GM23338 (cell line): ENCODE results near the gene ZGPAT.

Experiments used
- CTCF ChIP-seq, 2 experiments: fragments of 200-600 bp in 1 of 2; sonication (generic) in 1 of 2; conservative IDR thresholded peaks; 2 replicates each; pipeline versions ENCODE4 v1.5.1 to v1.6.1; 2016 to 2017; ENCODE audit warnings: antibody characterized with exemption in 2 of 2, low read depth in 2 of 2, mild to moderate bottlenecking in 2 of 2, moderate library complexity in 1 of 2
- EZH2 ChIP-seq: fragments of 200-600 bp; sonication (generic); IDR thresholded peaks from one replicate; pipeline ENCODE4 v1.8.0; 2017; ENCODE audit warnings: antibody characterized with exemption, mild to moderate bottlenecking, low read depth; ENCODE audit not compliant: unreplicated experiment
- EZH2phosphoT487 ChIP-seq: fragments of 200-600 bp; sonication (generic); IDR thresholded peaks from one replicate; pipeline ENCODE4 v1.8.1; 2018; ENCODE audit warnings: antibody characterized with exemption; ENCODE audit not compliant: unreplicated experiment
- JUNB ChIP-seq: IDR thresholded peaks from one replicate; pipeline ENCODE4 v1.6.1; 2016; ENCODE audit warnings: antibody characterized with exemption; ENCODE audit not compliant: unreplicated experiment
- POLR2AphosphoS5 ChIP-seq: IDR thresholded peaks from 2 replicates; pipeline ENCODE4 v1.6.1; 2016; ENCODE audit warnings: antibody characterized with exemption, low read depth
- REST ChIP-seq: IDR thresholded peaks from one replicate; pipeline ENCODE4 v1.6.1; 2018; ENCODE audit warnings: antibody characterized with exemption; ENCODE audit not compliant: unreplicated experiment
- ZNF114 ChIP-seq: fragments of 250-450 bp; sonication (Bioruptor Pico); IDR thresholded peaks from 2 replicates; pipeline ENCODE4 v1.5.0; 2020; ENCODE audit warnings: mild to moderate bottlenecking, moderate library complexity
- ZNF462 ChIP-seq: fragments of 250-450 bp; sonication (Bioruptor Pico); IDR thresholded peaks from 2 replicates; pipeline ENCODE4 v1.5.0; 2020; ENCODE audit warnings: mild to moderate bottlenecking, moderate library complexity

GRCh38 chr20:63754008-63754407 lies 46.2 kb downstream of the ZGPAT start:
- TF ChIP-seq CTCF (conservative IDR thresholded peaks at IDR 0.05; ENCODE audit: low read depth in 2 of 2) (no peak), EZH2 (no peak), ZNF114 (no peak), REST (no peak), POLR2AphosphoS5 (no peak), ZNF462 (CRISPR knock-in tag) (no peak), EZH2phosphoT487 (no peak), JUNB (no peak)
